Stimulated activated CD8-positive, alpha-beta memory T cell treated with anti-CD3 and anti-CD28 coated beads, Interleukin-15, amount 100 ng/mL, for 24 hours (primary cell): ENCODE data around the gene TRIM8.

ENCODE experiments used
- DNase-seq: peaks from one replicate; pipeline ENCODE4 v3.0.0-alpha.2; 2020; ENCODE audit warnings: low read depth

Gene TRIM8

GRCh38 chr10:102616066-102616770 is 28.1 kb upstream of the TRIM8 start:
- no peak for DNase-seq

GRCh38 chr10:102617041-102617440 is 27.2 kb upstream of the TRIM8 start:
- no peak for DNase-seq

GRCh38 chr10:102617816-102618215 is 26.5 kb upstream of the TRIM8 start:
- DNase-seq, result no peak

GRCh38 chr10:102619281-102619981 is 24.8 kb upstream of the TRIM8 start:
- DNase-seq, result no peak

GRCh38 chr10:102620138-102620590 is 24.1 kb upstream of the TRIM8 start:
- no peak for DNase-seq

- DNase-seq, result no peak
These were observed 23.5 kb upstream of the TRIM8 start for GRCh38 chr10:102620591-102621442.

GRCh38 chr10:102621443-102622325 is 22.6 kb upstream of the TRIM8 start:
- no peak for DNase-seq

- no peak for DNase-seq
These were observed 20.2 kb upstream of the TRIM8 start for GRCh38 chr10:102624094-102624493.

GRCh38 chr10:102624751-102625645 is 19.3 kb upstream of the TRIM8 start:
- DNase-seq, result no peak

- no peak for DNase-seq
These were observed 18.1 kb upstream of the TRIM8 start for GRCh38 chr10:102626026-102626685.

- DNase-seq, result no peak
These were observed 17.0 kb upstream of the TRIM8 start for GRCh38 chr10:102627291-102627735.

GRCh38 chr10:102627736-102628293 is 16.5 kb upstream of the TRIM8 start:
- DNase-seq, result no peak

GRCh38 chr10:102628451-102628911 is 15.8 kb upstream of the TRIM8 start:
- no peak for DNase-seq

GRCh38 chr10:102629661-102630614 is 14.3 kb upstream of the TRIM8 start:
- no peak for DNase-seq

- no peak for DNase-seq
These were observed 13.6 kb upstream of the TRIM8 start for GRCh38 chr10:102630663-102631062.

- no peak for DNase-seq
These were observed 12.5 kb upstream of the TRIM8 start for GRCh38 chr10:102631525-102632393.

GRCh38 chr10:102632394-102633111 is 11.7 kb upstream of the TRIM8 start:
- DNase-seq, result no peak
